Measurements from ENCODE around the gene PNPLA6. TPM values are rescaled to one million over a fixed set of nuclear protein-coding genes. Genes with fewer than 3 reads are reported as not detected.

The PNPLA6 gene
- total and polyA plus RNA-seq, 2 of the 13 experiments (the other 11 are each of a cell fraction or from before 2014, with no cell fraction given) = 24.9 to 28.2 TPM

GRCh38 chr19:7610491-7611240, 75.1 kb downstream of the PNPLA6 start:
- Histone ChIP-seq H3K4me1 (ENCODE audit: insufficient read depth, low read length) (no peaks in the 10 kb centered on the region), H3K9me3 (ENCODE audit: low read length) (no peaks in the 10 kb centered on the region), H3K27me3 (ENCODE audit: control insufficient read depth in 1 of 2, insufficient read depth in 2 of 2, low read length in 2 of 2) (no peaks in the 10 kb centered on the region), H3K4me2 (ENCODE audit: low read depth, low read length) (no peak overlapping the region), H3K36me3 (replicated peaks in 1 of 2; ENCODE audit: control insufficient read depth in 1 of 2, insufficient read depth in 2 of 2, low read length in 2 of 2) (peaks cover 44 to 56% of the 10 kb centered on the region in 2 experiments), H3K4me3 (replicated peaks in 1 of 3; ENCODE audit: insufficient read depth in 1 of 3, low read depth in 2 of 3, low read length in 3 of 3) (no peak overlapping the region), H3K9ac (ENCODE audit: insufficient read depth, low read depth, low read length) (no peak overlapping the region), H4K20me1 (ENCODE audit: insufficient read depth, low read length) (peaks cover 8% of the 10 kb centered on the region; the same call in 1 of the 2 replicates), H3K27ac (ENCODE audit: extremely low read length, insufficient read depth, low read length) (no peak overlapping the region), H2AFZ (ENCODE audit: low read length) (no peak overlapping the region), H3K79me2 (ENCODE audit: insufficient read depth, low read length) (no peaks in the 10 kb centered on the region)
- ATAC-seq = no peak
- TF ChIP-seq ZNF841 (CRISPR knock-in tag; IDR thresholded peaks at IDR 0.05; ENCODE audit: borderline replicate concordance) = no peak
- TF ChIP-seq ZNF670 (CRISPR knock-in tag; IDR thresholded peaks at IDR 0.05; ENCODE audit: borderline replicate concordance) = no peak
- TF ChIP-seq ISL2 (CRISPR knock-in tag; IDR thresholded peaks at IDR 0.05) = no peak
- no peak for TF ChIP-seq ZNF747 (CRISPR knock-in tag; IDR thresholded peaks at IDR 0.05; ENCODE audit: borderline replicate concordance)
- no peak for TF ChIP-seq ZKSCAN1 (IDR thresholded peaks at IDR 0.05; ENCODE audit: low read length)
- 0 out of 4 replicates have a peak, but pooled peaks of 1 of the 2 experiments have one; percentile 5 for TF ChIP-seq POLR2A (IDR thresholded peaks at IDR 0.05; ENCODE audit: insufficient read depth in 1 of 2, low read depth in 2 of 2, low read length in 2 of 2)
- TF ChIP-seq FIP1L1 (IDR thresholded peaks at IDR 0.05; ENCODE audit: borderline replicate concordance, insufficient read depth, low read depth, low read length) = no peak
- in situ Hi-C loops (cut with HindIII; ENCODE audit: extremely low pct_ligation_motif_present, low pct_unique_long_range_greater_than_20kb) (no loop called here), intact Hi-C loops (cut with micrococcal nuclease; ENCODE audit: unreplicated experiment) (no loop called here)
- 100% methylated on average over 11 of the region's 31 CpGs for WGBS (ENCODE audit: low lambda C conversion rate)
- POLR2A ChIA-PET = no interaction called here
- CTCF ChIA-PET (ENCODE audit: low intra/inter-chr PET ratio, low total read pairs) = no interaction called here
- DNase-seq (ENCODE audit: low spot score) = no peak
- BruUV-seq (replicated peaks) = no TSS peak
- no peak for FAIRE-seq

Small RNA genes within 50 kb of the gene (small RNA-seq; reads per million reads assigned to genes)
- gene AC008878.2 (ENCODE audit: insufficient read depth in 2 of 3, insufficient read length in 3 of 3, low read depth in 2 of 3, low replicate concordance in 1 of 3) = 0 reads per million in 3 experiments

Other genes starting within 250 kb of the PNPLA6 start
- gene INSR, start 241.3 kb upstream of the PNPLA6 start, total RNA-seq (2016; rRNA removed; fragmentation: Illumina TruSeq; extraction: Trizol) = 13.6 and 24.2 TPM in 2 replicates
- 25.7 and 29.8 TPM in 2 replicates for gene INSR, start 241.3 kb upstream of the PNPLA6 start, polyA plus RNA-seq (2011; rRNA removed)
- 14.5 and 17.5 TPM in 2 replicates for gene ARHGEF18, start 186.8 kb upstream of the PNPLA6 start, total RNA-seq (2016; rRNA removed; fragmentation: Illumina TruSeq; extraction: Trizol)
- 4.2 and 7.2 TPM in 2 replicates for gene ARHGEF18, start 186.8 kb upstream of the PNPLA6 start, polyA plus RNA-seq (2011; rRNA removed)
- not detected in 2 replicates for gene PEX11G, start 46.7 kb upstream of the PNPLA6 start, total RNA-seq (2016; rRNA removed; fragmentation: Illumina TruSeq; extraction: Trizol)
- not detected in 2 replicates for gene PEX11G, start 46.7 kb upstream of the PNPLA6 start, polyA plus RNA-seq (2011; rRNA removed)
- gene ZNF358, start 19.6 kb upstream of the PNPLA6 start, total RNA-seq (2016; rRNA removed; fragmentation: Illumina TruSeq; extraction: Trizol) = 6.4 and 9.1 TPM in 2 replicates
- 36.3 and 37.0 TPM in 2 replicates for gene ZNF358, start 19.6 kb upstream of the PNPLA6 start, polyA plus RNA-seq (2011; rRNA removed)
- 1.9 and 3.4 TPM in 2 replicates for gene MCOLN1, start 13.1 kb upstream of the PNPLA6 start, total RNA-seq (2016; rRNA removed; fragmentation: Illumina TruSeq; extraction: Trizol)
- 11.6 and 15.7 TPM in 2 replicates for gene MCOLN1, start 13.1 kb upstream of the PNPLA6 start, polyA plus RNA-seq (2011; rRNA removed)
- gene CAMSAP3, start 60.1 kb downstream of the PNPLA6 start, total RNA-seq (2016; rRNA removed; fragmentation: Illumina TruSeq; extraction: Trizol) = 9.1 and 11.8 TPM in 2 replicates
- gene CAMSAP3, start 60.1 kb downstream of the PNPLA6 start, polyA plus RNA-seq (2011; rRNA removed) = 10.8 and 16.8 TPM in 2 replicates
- gene XAB2, start 93.8 kb downstream of the PNPLA6 start, total RNA-seq (2016; rRNA removed; fragmentation: Illumina TruSeq; extraction: Trizol) = 6.2 and 8.6 TPM in 2 replicates
- gene XAB2, start 93.8 kb downstream of the PNPLA6 start, polyA plus RNA-seq (2011; rRNA removed) = 23.9 and 28.4 TPM in 2 replicates
- gene PET100, start 94.1 kb downstream of the PNPLA6 start, total RNA-seq (2016; rRNA removed; fragmentation: Illumina TruSeq; extraction: Trizol) = 59.9 and 66.5 TPM in 2 replicates
- gene PET100, start 94.1 kb downstream of the PNPLA6 start, polyA plus RNA-seq (2011; rRNA removed) = 20.0 and 22.3 TPM in 2 replicates
- 0.80 TPM in 1 of 2 replicates, not detected in the other for gene PCP2, start 98.0 kb downstream of the PNPLA6 start, total RNA-seq (2016; rRNA removed; fragmentation: Illumina TruSeq; extraction: Trizol)
- gene PCP2, start 98.0 kb downstream of the PNPLA6 start, polyA plus RNA-seq (2011; rRNA removed) = 0.62 and 0.82 TPM in 2 replicates
- 17.8 and 22.8 TPM in 2 replicates for gene STXBP2, start 101.4 kb downstream of the PNPLA6 start, total RNA-seq (2016; rRNA removed; fragmentation: Illumina TruSeq; extraction: Trizol)
- gene STXBP2, start 101.4 kb downstream of the PNPLA6 start, polyA plus RNA-seq (2011; rRNA removed) = 40.1 and 48.7 TPM in 2 replicates
- gene RETN, start 133.3 kb downstream of the PNPLA6 start, total RNA-seq (2016; rRNA removed; fragmentation: Illumina TruSeq; extraction: Trizol) = not detected in 2 replicates
- gene RETN, start 133.3 kb downstream of the PNPLA6 start, polyA plus RNA-seq (2011; rRNA removed) = not detected in 2 replicates
- not detected in 2 replicates for gene MCEMP1, start 141.4 kb downstream of the PNPLA6 start, total RNA-seq (2016; rRNA removed; fragmentation: Illumina TruSeq; extraction: Trizol)
- not detected in 2 replicates for gene MCEMP1, start 141.4 kb downstream of the PNPLA6 start, polyA plus RNA-seq (2011; rRNA removed)
- 74.8 and 78.7 TPM in 2 replicates for gene TRAPPC5, start 145.1 kb downstream of the PNPLA6 start, total RNA-seq (2016; rRNA removed; fragmentation: Illumina TruSeq; extraction: Trizol)
- gene TRAPPC5, start 145.1 kb downstream of the PNPLA6 start, polyA plus RNA-seq (2011; rRNA removed) = 38.5 and 53.6 TPM in 2 replicates
- not detected in 2 replicates for gene FCER2, start 166.4 kb downstream of the PNPLA6 start, total RNA-seq (2016; rRNA removed; fragmentation: Illumina TruSeq; extraction: Trizol)
- not detected in 2 replicates for gene FCER2, start 166.4 kb downstream of the PNPLA6 start, polyA plus RNA-seq (2011; rRNA removed)
- not detected in 2 replicates for gene CLEC4G, start 196.4 kb downstream of the PNPLA6 start, total RNA-seq (2016; rRNA removed; fragmentation: Illumina TruSeq; extraction: Trizol)
- gene CLEC4G, start 196.4 kb downstream of the PNPLA6 start, polyA plus RNA-seq (2011; rRNA removed) = not detected in 2 replicates
- gene CD209, start 211.8 kb downstream of the PNPLA6 start, total RNA-seq (2016; rRNA removed; fragmentation: Illumina TruSeq; extraction: Trizol) = not detected in 2 replicates
- not detected in 2 replicates for gene CD209, start 211.8 kb downstream of the PNPLA6 start, polyA plus RNA-seq (2011; rRNA removed)
- not detected in 2 replicates for gene CLEC4M, start 227.5 kb downstream of the PNPLA6 start, total RNA-seq (2016; rRNA removed; fragmentation: Illumina TruSeq; extraction: Trizol)
- 0.07 TPM in 1 of 2 replicates, not detected in the other for gene CLEC4M, start 227.5 kb downstream of the PNPLA6 start, polyA plus RNA-seq (2011; rRNA removed)

Data from HepG2 (cell line).